Measurements from ENCODE around the gene RAB13. TPM values are rescaled to one million over a fixed set of nuclear protein-coding genes. Genes with fewer than 3 reads are reported as not detected.

RAB13 gene
- total RNA-seq, 1 experiment from 2014 or later: 122 TPM

GRCh38 chr1:153939476-153939875 is 46.7 kb downstream of the RAB13 start:
- WGBS (ENCODE audit: extremely low coverage, insufficient read length, low lambda C conversion rate): no CpG with 5 or more reads among the region's 12 CpGs
- H2BK5ac ChIP-seq (ENCODE audit: insufficient read length, low read length): no peak overlapping the region
- Mint-ChIP-seq H3K27me3 (ENCODE audit: low read depth) (no peaks in the 10 kb centered on the region), H3K4me1 (peaks cover 0 to 2% of the 10 kb centered on the region in 2 experiments; a peak in 2 of 4 replicates), H3K27ac (peak overlapping the region in 1 of 3 experiments; percentile 12; a peak in 1 of 7 replicates), H3K36me3 (ENCODE audit: insufficient read depth in 1 of 3, low read depth in 3 of 3) (peaks cover 40 to 73% (median 73%) of the 10 kb centered on the region in 3 experiments), H3K4me3 (no peak overlapping the region), H3K9me3 (no peaks in the 10 kb centered on the region)
- no peaks in the 10 kb centered on the region for H3K23me2 ChIP-seq (ENCODE audit: insufficient read length, low read depth, low read length, poor library complexity, severe bottlenecking)
- H2BK15ac ChIP-seq (ENCODE audit: low read depth, low read length): no peak overlapping the region
- no peak overlapping the region for H2AFZ ChIP-seq (ENCODE audit: low read length)
- H3K14ac ChIP-seq (ENCODE audit: insufficient read depth, low read length): no peak overlapping the region
- no peak overlapping the region for H2BK120ac ChIP-seq (ENCODE audit: low read depth, low read length, poor library complexity, severe bottlenecking)
- H2AK5ac ChIP-seq (ENCODE audit: insufficient read length, low read length): no peak overlapping the region
- H3K56ac ChIP-seq (ENCODE audit: insufficient read length, low read depth, low read length): no peak overlapping the region
- no peaks in the 10 kb centered on the region for H3K4me1 ChIP-seq (ENCODE audit: insufficient read depth, low read length)
- no peaks in the 10 kb centered on the region for H3K27me3 ChIP-seq (ENCODE audit: insufficient read depth, low read length)
- no peak overlapping the region for H2BK12ac ChIP-seq (ENCODE audit: insufficient read length, low read depth, low read length)
- H4K8ac ChIP-seq (replicated peaks; ENCODE audit: insufficient read length, low read depth, low read length): no peak overlapping the region
- no peak overlapping the region for H3K27ac ChIP-seq (ENCODE audit: insufficient read length, low read depth, low read length)
- H3K79me1 ChIP-seq (ENCODE audit: insufficient read depth, low read depth, low read length, poor library complexity, severe bottlenecking): no peaks in the 10 kb centered on the region
- H4K5ac ChIP-seq (ENCODE audit: insufficient read length, low read depth, low read length): no peak overlapping the region
- H4K20me1 ChIP-seq (ENCODE audit: control insufficient read depth, insufficient read depth, insufficient read length): peaks cover 3% of the 10 kb centered on the region
- no peak overlapping the region for H3T11ph ChIP-seq (ENCODE audit: low read length)
- no peak overlapping the region for H4K91ac ChIP-seq (ENCODE audit: insufficient read length, low read depth, low read length)
- no peak overlapping the region for H3K4me2 ChIP-seq (ENCODE audit: insufficient read depth, insufficient read length, low read length)
- no peak overlapping the region for H3K23ac ChIP-seq (ENCODE audit: insufficient read length, low read depth, low read length)
- TF ChIP-seq, protein P1, sequence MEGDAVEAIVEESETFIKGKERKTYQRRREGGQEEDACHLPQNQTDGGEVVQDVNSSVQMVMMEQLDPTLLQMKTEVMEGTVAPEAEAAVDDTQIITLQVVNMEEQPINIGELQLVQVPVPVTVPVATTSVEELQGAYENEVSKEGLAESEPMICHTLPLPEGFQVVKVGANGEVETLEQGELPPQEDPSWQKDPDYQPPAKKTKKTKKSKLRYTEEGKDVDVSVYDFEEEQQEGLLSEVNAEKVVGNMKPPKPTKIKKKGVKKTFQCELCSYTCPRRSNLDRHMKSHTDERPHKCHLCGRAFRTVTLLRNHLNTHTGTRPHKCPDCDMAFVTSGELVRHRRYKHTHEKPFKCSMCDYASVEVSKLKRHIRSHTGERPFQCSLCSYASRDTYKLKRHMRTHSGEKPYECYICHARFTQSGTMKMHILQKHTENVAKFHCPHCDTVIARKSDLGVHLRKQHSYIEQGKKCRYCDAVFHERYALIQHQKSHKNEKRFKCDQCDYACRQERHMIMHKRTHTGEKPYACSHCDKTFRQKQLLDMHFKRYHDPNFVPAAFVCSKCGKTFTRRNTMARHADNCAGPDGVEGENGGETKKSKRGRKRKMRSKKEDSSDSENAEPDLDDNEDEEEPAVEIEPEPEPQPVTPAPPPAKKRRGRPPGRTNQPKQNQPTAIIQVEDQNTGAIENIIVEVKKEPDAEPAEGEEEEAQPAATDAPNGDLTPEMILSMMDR (conservative IDR thresholded peaks at IDR 0.05): no peak
- H3K9me3 ChIP-seq (ENCODE audit: control insufficient read depth, low read depth, low read length): no peaks in the 10 kb centered on the region
- no peaks in the 10 kb centered on the region for H3K79me2 ChIP-seq (ENCODE audit: insufficient read depth, low read length)
- H3K18ac ChIP-seq (ENCODE audit: insufficient read length, low read depth, low read length): no peak overlapping the region
- H2BK20ac ChIP-seq (ENCODE audit: low read depth, low read length, poor library complexity, severe bottlenecking): no peak overlapping the region
- H3K9ac ChIP-seq (ENCODE audit: extremely low read depth, insufficient read length, low read length): no peak overlapping the region
- no peak for DNase-seq
- H3K4ac ChIP-seq (ENCODE audit: low read depth, low read length): no peak overlapping the region

Measured in H9 (cell line).